HAP-1 (cell line): Measurements from ENCODE around the gene CLDN14.

Source experiments
- DNase-seq, 2 experiments: peaks; one replicate each; pipeline ENCODE4 v3.0.0-alpha.2; 2016 to 2020; ENCODE audit warnings: low spot score in 2 of 2
- H3K27me3 ChIP-seq: fragments of 250-450 bp; sonication (Bioruptor Pico); 2 replicates; pipeline ENCODE4 v1.5.1; 2020; ENCODE audit warnings: low read depth, mild to moderate bottlenecking, moderate library complexity
- H3K36me3 ChIP-seq: fragments of 250-450 bp; sonication (Bioruptor Pico); replicated peaks from 2 replicates; pipeline ENCODE4 v1.5.1; 2020; ENCODE audit warnings: mild to moderate bottlenecking
- H3K4me1 ChIP-seq: fragments of 250-450 bp; sonication (Bioruptor Pico); 2 replicates; pipeline ENCODE4 v1.5.1; 2020; ENCODE audit warnings: mild to moderate bottlenecking
- H3K4me3 ChIP-seq: fragments of 250-450 bp; sonication (Bioruptor Pico); 2 replicates; pipeline ENCODE4 v1.5.1; 2020; ENCODE audit warnings: mild to moderate bottlenecking, moderate library complexity
- H3K9me3 ChIP-seq: fragments of 250-450 bp; sonication (Bioruptor Pico); 2 replicates; pipeline ENCODE4 v1.5.1; 2020; ENCODE audit warnings: mild to moderate bottlenecking, moderate library complexity
- in situ Hi-C: fragments of 300-500 bp; cut with MboI; formaldehyde crosslinking; loops from 3 replicates; pipeline ENCODE4 v1.14.3; 2020; ENCODE audit warnings: low sequenced_read_pairs, inconsistent platforms, mixed read lengths

Gene CLDN14

DNA sequence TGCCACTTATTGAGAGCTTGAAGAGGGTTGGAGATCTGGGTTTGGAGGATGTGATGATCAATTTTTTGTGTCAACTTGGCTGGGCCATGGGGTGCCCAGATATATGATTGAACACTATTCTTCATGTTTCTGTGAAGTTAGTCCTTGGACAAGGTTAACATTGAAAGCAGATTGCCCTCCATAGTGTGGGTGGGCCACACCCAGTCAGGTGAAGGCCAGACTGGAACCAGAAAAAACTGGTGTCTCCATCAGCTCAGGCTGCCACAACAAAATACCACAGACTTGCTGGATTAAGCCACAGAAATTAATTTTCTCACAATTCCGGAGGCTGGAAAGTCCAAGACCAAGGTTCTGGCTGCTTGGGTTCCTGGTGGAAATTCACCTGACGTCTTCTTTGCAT lies 7.5 kb downstream of the CLDN14 start:
- in situ Hi-C loops: no loop called here
- Histone ChIP-seq H3K4me1 (no peaks in the 10 kb centered on the region), H3K9me3 (no peaks in the 10 kb centered on the region; the same call in 1 of the 2 replicates), H3K4me3 (no peak overlapping the region), H3K27me3 (peaks cover 2% of the 10 kb centered on the region; the same call in 1 of the 2 replicates), H3K36me3 (no peaks in the 10 kb centered on the region)
- no peak for DNase-seq

GRCh38 chr21:36471254-36471723 lies 8.6 kb downstream of the CLDN14 start:
- Histone ChIP-seq H3K4me3 (no peak overlapping the region), H3K36me3 (no peaks in the 10 kb centered on the region), H3K4me1 (no peaks in the 10 kb centered on the region), H3K9me3 (no peaks in the 10 kb centered on the region; the same call in 1 of the 2 replicates), H3K27me3 (peaks cover 2% of the 10 kb centered on the region; the same call in 1 of the 2 replicates)
- no peak for DNase-seq
- in situ Hi-C loops: no loop called here

DNA sequence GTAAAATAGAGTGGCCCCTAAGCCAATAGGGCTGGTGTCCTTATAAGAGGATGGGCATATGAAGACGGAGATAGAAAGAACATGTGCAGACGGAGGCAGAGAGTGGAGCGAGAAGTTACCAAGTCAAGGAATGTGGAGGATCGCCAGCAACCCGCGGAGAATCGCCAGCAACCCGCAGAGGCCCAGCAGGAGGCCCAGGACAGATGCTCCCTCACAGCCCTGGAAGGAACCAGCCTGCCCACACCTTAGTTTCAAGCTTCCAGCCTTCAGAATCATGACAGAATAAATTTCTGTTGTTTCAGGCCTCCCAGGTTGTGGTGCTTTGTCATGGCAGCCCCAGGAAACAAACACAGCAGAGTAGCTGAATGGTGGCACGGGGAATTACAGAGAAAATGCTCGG lies 9.6 kb downstream of the CLDN14 start:
- in situ Hi-C loops: no loop called here
- no peak overlapping the region for H3K4me3 ChIP-seq
- no peak for DNase-seq
- no peaks in the 10 kb centered on the region for H3K4me1 ChIP-seq
- no peaks in the 10 kb centered on the region; the same call in 1 of the 2 replicates for H3K9me3 ChIP-seq
- H3K36me3 ChIP-seq: no peaks in the 10 kb centered on the region
- peaks cover 2% of the 10 kb centered on the region; the same call in 1 of the 2 replicates for H3K27me3 ChIP-seq

DNA sequence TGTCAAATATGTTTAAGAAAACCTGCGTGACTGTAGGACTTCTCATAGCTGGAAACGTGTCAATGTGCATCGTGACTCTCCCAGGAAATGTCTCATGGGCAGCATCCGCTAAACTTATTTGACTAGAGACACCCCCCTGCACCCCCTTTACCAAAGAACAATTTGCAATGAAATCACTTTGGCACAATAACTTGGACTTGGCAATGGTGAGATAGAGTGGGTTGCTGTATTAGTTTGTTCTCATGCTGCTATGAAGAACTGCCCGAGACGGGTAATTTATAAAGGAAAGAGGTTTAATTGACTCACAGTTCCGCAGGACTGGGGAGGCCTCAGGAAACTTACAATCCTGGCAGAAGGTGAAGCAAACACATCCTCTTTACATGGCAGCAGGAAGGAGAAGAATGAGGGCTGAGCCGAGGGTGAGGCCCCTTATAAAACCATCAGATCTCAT lies 13.8 kb downstream of the CLDN14 start:
- no peaks in the 10 kb centered on the region for H3K36me3 ChIP-seq
- no peaks in the 10 kb centered on the region for H3K27me3 ChIP-seq
- no peaks in the 10 kb centered on the region for H3K9me3 ChIP-seq
- no peaks in the 10 kb centered on the region for H3K4me1 ChIP-seq
- no peak overlapping the region for H3K4me3 ChIP-seq
- in situ Hi-C loops: no loop called here
- no peak for DNase-seq

GRCh38 chr21:36465478-36465877 lies 14.4 kb downstream of the CLDN14 start:
- in situ Hi-C loops: no loop called here
- Histone ChIP-seq H3K9me3 (no peaks in the 10 kb centered on the region), H3K4me3 (no peak overlapping the region), H3K36me3 (no peaks in the 10 kb centered on the region), H3K27me3 (no peaks in the 10 kb centered on the region), H3K4me1 (no peaks in the 10 kb centered on the region)
- no peak for DNase-seq

DNA sequence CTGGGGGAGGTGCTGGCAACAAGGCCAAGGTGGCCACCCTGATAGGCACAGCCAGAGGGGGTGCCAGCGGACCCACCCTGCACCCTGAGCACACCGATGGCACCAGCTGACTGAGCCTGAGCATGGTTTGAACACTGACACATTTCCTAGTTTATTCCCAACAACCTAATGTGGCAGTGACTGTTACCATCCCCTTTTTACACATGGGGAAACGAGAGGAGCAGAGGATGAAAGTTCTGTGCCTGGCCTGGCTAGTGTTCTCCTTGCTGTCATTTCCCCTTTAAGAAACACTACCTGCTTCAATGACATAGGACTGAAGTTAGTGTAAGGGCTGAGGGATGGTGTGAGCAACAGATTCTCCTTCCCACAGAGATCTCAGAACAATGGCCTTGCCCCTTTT lies 15.3 kb downstream of the CLDN14 start:
- Histone ChIP-seq H3K4me1 (no peaks in the 10 kb centered on the region), H3K27me3 (no peaks in the 10 kb centered on the region), H3K9me3 (no peaks in the 10 kb centered on the region), H3K36me3 (no peaks in the 10 kb centered on the region), H3K4me3 (no peak overlapping the region)
- DNase-seq: no peak
- in situ Hi-C loops: no loop called here

GRCh38 chr21:36463991-36464390 lies 15.9 kb downstream of the CLDN14 start:
- H3K9me3 ChIP-seq: no peaks in the 10 kb centered on the region
- in situ Hi-C loops: no loop called here
- H3K36me3 ChIP-seq: no peaks in the 10 kb centered on the region
- no peak overlapping the region for H3K4me3 ChIP-seq
- no peak for DNase-seq
- H3K27me3 ChIP-seq: no peaks in the 10 kb centered on the region
- no peaks in the 10 kb centered on the region for H3K4me1 ChIP-seq

GRCh38 chr21:36463204-36463603 lies 16.7 kb downstream of the CLDN14 start:
- H3K27me3 ChIP-seq: no peaks in the 10 kb centered on the region
- no peak for DNase-seq
- no peak overlapping the region for H3K4me3 ChIP-seq
- in situ Hi-C loops: no loop called here
- no peaks in the 10 kb centered on the region for H3K4me1 ChIP-seq
- H3K36me3 ChIP-seq: no peaks in the 10 kb centered on the region
- no peaks in the 10 kb centered on the region for H3K9me3 ChIP-seq

DNA sequence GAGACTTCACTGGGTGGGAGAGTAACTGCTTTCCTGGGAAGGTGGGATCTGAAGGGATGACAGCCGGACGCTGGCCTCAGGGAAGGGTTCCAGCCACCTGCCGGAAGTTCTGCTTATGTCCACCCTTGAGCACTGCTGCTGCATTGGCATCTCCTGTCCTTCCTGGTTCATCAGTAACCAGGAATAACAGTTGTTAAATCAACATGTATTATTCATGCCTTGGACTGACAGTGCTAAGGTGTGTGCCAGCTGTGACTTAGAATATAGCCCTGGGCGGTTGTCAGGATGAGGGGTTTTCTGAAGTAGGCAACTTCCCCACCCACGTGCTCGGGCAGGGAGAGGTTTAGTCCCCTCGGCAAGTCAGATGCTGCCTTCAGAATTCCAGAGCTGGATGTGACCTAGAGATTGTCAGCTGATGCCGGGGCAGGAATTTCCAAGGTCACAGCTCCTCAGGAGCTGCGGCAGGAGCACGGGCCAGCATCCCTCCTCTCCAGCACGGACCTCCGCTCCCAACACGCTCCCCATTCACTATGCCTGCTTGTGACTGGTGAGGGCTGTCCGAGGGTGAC lies 17.9 kb downstream of the CLDN14 start:
- no peaks in the 10 kb centered on the region for H3K4me1 ChIP-seq
- H3K36me3 ChIP-seq: no peaks in the 10 kb centered on the region
- H3K27me3 ChIP-seq: no peaks in the 10 kb centered on the region
- no peak for DNase-seq
- in situ Hi-C loops: no loop called here
- H3K9me3 ChIP-seq: no peaks in the 10 kb centered on the region
- H3K4me3 ChIP-seq: no peak overlapping the region

DNA sequence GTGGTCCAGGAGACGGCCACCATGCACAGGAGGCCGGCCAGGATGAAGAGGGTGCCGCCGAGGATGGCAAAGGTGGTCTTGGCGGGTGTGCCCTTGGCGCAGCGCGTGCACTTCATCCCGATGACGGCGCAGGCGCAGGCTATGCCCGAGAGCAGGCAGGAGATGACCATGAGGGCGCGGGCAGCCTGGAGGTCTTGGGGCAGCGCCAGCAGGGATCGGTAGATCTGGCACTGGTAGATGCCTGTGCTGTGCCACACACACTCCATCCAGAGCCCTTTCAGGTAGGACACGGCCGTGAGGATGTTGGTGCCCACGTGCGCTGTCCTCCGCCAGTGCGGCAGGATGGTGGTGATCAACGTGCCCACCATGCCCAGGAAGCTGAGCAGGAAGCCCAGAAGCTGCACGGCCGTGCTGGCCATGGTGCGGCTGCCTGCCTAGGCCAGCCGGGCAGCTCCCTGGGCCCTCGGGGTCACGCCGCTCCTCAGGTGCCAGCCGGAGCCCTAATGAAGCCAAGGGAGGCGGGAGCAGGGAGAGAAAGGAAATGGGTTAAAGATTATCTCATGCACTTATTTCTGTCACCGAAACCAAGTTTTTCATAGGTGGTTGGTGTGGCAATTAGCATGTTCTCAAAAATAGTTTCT lies 18.5 kb downstream of the CLDN14 start:
- in situ Hi-C loops: no loop called here
- DNase-seq: no peak
- H3K9me3 ChIP-seq: no peaks in the 10 kb centered on the region
- no peak overlapping the region for H3K4me3 ChIP-seq
- H3K4me1 ChIP-seq: no peaks in the 10 kb centered on the region
- no peaks in the 10 kb centered on the region for H3K27me3 ChIP-seq
- H3K36me3 ChIP-seq: no peaks in the 10 kb centered on the region

- Histone ChIP-seq H3K9me3 (no peaks in the 10 kb centered on the region), H3K4me3 (no peak overlapping the region), H3K4me1 (no peaks in the 10 kb centered on the region), H3K27me3 (no peaks in the 10 kb centered on the region), H3K36me3 (no peaks in the 10 kb centered on the region)
- DNase-seq: no peak
- in situ Hi-C loops: no loop called here
Observed at GRCh38 chr21:36460866-36461265, 19.1 kb downstream of the CLDN14 start.

DNA sequence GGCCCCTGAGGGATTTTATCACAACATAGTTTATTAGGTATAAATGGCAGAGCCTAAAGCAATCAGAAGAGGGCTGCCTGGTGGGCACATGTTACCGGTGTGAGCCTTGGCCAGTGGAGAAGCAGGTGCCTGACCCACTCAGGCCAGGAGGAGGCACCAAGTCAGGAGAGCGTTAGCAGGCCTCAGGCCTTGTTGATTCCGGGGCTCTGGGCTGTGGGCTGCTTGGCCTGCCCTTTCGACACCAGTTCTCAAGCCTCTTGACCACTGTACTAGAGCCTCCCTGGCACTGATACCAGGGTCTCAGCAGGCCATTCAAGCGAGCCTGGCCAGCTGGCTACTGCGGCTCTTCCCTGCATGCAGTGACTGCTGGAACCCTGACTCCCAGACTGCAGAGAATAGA lies 20.8 kb downstream of the CLDN14 start:
- no peaks in the 10 kb centered on the region for H3K9me3 ChIP-seq
- no peak overlapping the region for H3K4me3 ChIP-seq
- in situ Hi-C loops: no loop called here
- no peaks in the 10 kb centered on the region for H3K27me3 ChIP-seq
- no peak for DNase-seq
- no peaks in the 10 kb centered on the region for H3K4me1 ChIP-seq
- no peaks in the 10 kb centered on the region for H3K36me3 ChIP-seq

DNA sequence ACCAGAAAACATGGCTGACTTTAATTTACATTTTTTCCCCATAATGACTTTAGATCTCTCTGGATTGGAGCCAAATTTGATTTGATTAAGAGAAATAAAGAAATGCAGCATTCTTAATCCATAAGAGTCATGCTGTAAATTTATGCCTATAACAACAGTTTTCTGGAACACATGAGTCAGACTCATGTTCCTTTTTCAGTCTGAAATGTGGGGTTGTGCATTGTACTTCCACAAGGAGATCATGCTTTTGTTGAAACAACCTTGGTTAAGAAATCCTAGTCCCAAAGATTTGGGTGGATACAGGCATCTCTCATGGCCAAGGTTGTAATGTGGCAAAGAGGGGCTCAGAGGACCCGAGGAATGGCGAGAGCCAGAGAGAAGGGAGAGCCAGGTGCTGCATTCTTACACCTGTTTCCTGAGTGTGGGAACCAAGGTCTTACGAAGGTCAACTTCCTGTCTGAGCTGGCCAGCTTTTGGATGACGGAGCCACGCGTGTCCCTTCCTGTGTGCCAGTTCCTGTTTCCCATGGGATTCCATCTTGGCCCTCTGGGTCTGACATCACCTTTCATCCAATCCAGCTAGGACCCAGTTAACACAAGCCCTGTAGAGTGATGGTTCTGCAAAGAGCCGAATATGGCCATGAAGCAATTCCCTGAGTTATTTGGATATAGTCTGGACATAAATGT lies 23.1 kb downstream of the CLDN14 start:
- no peaks in the 10 kb centered on the region for H3K9me3 ChIP-seq
- no peak for DNase-seq
- no peaks in the 10 kb centered on the region for H3K36me3 ChIP-seq
- H3K4me1 ChIP-seq: no peaks in the 10 kb centered on the region
- H3K4me3 ChIP-seq: no peak overlapping the region
- in situ Hi-C loops: no loop called here
- no peaks in the 10 kb centered on the region for H3K27me3 ChIP-seq

- in situ Hi-C loops: no loop called here
Observed at GRCh38 chr21:36454706-36455105, 25.2 kb downstream of the CLDN14 start.

More at GRCh38 chr21:36454706-36455105, 25.2 kb downstream of the CLDN14 start:
- no peaks in the 10 kb centered on the region for H3K9me3 ChIP-seq
- H3K36me3 ChIP-seq: no peaks in the 10 kb centered on the region
- H3K27me3 ChIP-seq: no peaks in the 10 kb centered on the region
- no peak for DNase-seq
- H3K4me3 ChIP-seq: no peak overlapping the region
- H3K4me1 ChIP-seq: no peaks in the 10 kb centered on the region
